IMR-90 (cell line): ENCODE data around the gene SP7. TPM values are rescaled to one million over a fixed set of nuclear protein-coding genes. Genes with fewer than 3 reads are reported as not detected.

Source experiments
- ATAC-seq: fragments of 200-7000 bp; cut with Tn5 transposase; 2 replicates; pipeline ENCODE4 v1.9.1; 2020; ENCODE audit warnings: low read depth, mild to moderate bottlenecking, moderate library complexity
- BruUV-seq: library from RNA; stranded (reverse); fragments of 400-500 nt; replicated peaks from 2 replicates; lab custom pipeline; 2021; lab: Mats Ljungman, UMichigan
- CTCF ChIA-PET: fragments of 300-600 bp; formaldehyde crosslinking; extraction: SDS; loops from one replicate; lab custom pipeline; 2021; ENCODE audit warnings: antibody characterized with exemption; lab: Yijun Ruan, JAX
- POLR2A ChIA-PET: fragments of 300-600 bp; sonication (Branson Sonifier 250); formaldehyde crosslinking; loops from one replicate; lab custom pipeline; 2022; ENCODE audit warnings: antibody characterized with exemption; ENCODE audit not compliant: unreplicated experiment; lab: Charles Lee
- DNase-seq: peaks from one replicate; pipeline ENCODE4 v3.0.0; 2013
- H2AFZ ChIP-seq: replicated peaks from 2 replicates; pipeline ENCODE3; 2013; ENCODE audit warnings: low read length, mild to moderate bottlenecking; ENCODE audit not compliant: poor library complexity
- H2AK5ac ChIP-seq: 2 replicates; pipeline ENCODE4 v1.6.1; 2013; ENCODE audit warnings: low read depth, low read length, inconsistent platforms
- H2AK9ac ChIP-seq: replicated peaks from 2 replicates; pipeline ENCODE3; 2013; ENCODE audit warnings: mild to moderate bottlenecking, low read depth, low read length, moderate library complexity; ENCODE audit not compliant: poor library complexity
- H2BK120ac ChIP-seq: 2 replicates; pipeline ENCODE4 v1.6.1; 2013; ENCODE audit warnings: low read depth, low read length, inconsistent platforms
- H2BK15ac ChIP-seq: 3 replicates; pipeline ENCODE4 v1.6.1; 2013; ENCODE audit warnings: low read depth, low read length, inconsistent platforms
- H2BK20ac ChIP-seq: 2 replicates; pipeline ENCODE4 v1.6.1; 2013; ENCODE audit warnings: low read depth, mild to moderate bottlenecking, inconsistent platforms, low read length, moderate library complexity
- H2BK5ac ChIP-seq: 2 replicates; pipeline ENCODE4 v1.6.1; 2013; ENCODE audit warnings: mild to moderate bottlenecking, low read depth, low read length, inconsistent platforms; ENCODE audit not compliant: poor library complexity, severe bottlenecking
- H3K14ac ChIP-seq: replicated peaks from 2 replicates; pipeline ENCODE4 v1.6.1; 2013; ENCODE audit warnings: low read depth, low read length, inconsistent platforms
- H3K18ac ChIP-seq: 2 replicates; pipeline ENCODE4 v1.6.1; 2013; ENCODE audit warnings: low read depth, low read length, control low read depth
- H3K23ac ChIP-seq: 2 replicates; pipeline ENCODE4 v1.6.1; 2013; ENCODE audit warnings: low read depth, low read length, inconsistent platforms
- H3K27ac ChIP-seq: 2 replicates; pipeline ENCODE4 v1.5.1; 2013; ENCODE audit warnings: mild to moderate bottlenecking, control low read depth, low read length; ENCODE audit not compliant: insufficient read depth
- H3K27me3 ChIP-seq: 2 replicates; pipeline ENCODE4 v1.6.1; 2013; ENCODE audit warnings: low read length; ENCODE audit not compliant: control insufficient read depth, insufficient read depth
- H3K36me3 ChIP-seq: 2 replicates; pipeline ENCODE4 v1.6.1; 2013; ENCODE audit warnings: low read length, mixed read lengths; ENCODE audit not compliant: control insufficient read depth, insufficient read depth
- H3K4ac ChIP-seq: 2 replicates; pipeline ENCODE4 v1.6.1; 2013; ENCODE audit warnings: low read depth, low read length, inconsistent platforms
- H3K4me1 ChIP-seq: 2 replicates; pipeline ENCODE4 v1.6.1; 2013; ENCODE audit warnings: low read length, mixed read lengths; ENCODE audit not compliant: control insufficient read depth, insufficient read depth
- H3K4me2 ChIP-seq: 2 replicates; pipeline ENCODE4 v1.6.1; 2013; ENCODE audit warnings: low read depth, mild to moderate bottlenecking, control low read depth, low read length, moderate library complexity
- H3K4me3 ChIP-seq: 2 replicates; pipeline ENCODE4 v1.5.1; 2013; ENCODE audit warnings: low read depth, mild to moderate bottlenecking, control low read depth, low read length, moderate library complexity; ENCODE audit not compliant: insufficient read depth
- H3K56ac ChIP-seq: 2 replicates; pipeline ENCODE4 v1.6.1; 2013; ENCODE audit warnings: low read length, inconsistent platforms; ENCODE audit not compliant: insufficient read depth; ENCODE audit errors: extremely low read depth
- H3K79me1 ChIP-seq, 2 experiments: 2 replicates each; pipeline ENCODE4 v1.6.1; 2013; ENCODE audit warnings: low read length in 2 of 2, inconsistent platforms in 1 of 2, low read depth in 1 of 2
- H3K9ac ChIP-seq: 2 replicates; pipeline ENCODE4 v1.6.1; 2013; ENCODE audit warnings: low read depth, low read length, control low read depth
- H3K9me1 ChIP-seq: 2 replicates; pipeline ENCODE4 v1.6.1; 2013; ENCODE audit warnings: low read length, inconsistent platforms; ENCODE audit not compliant: insufficient read depth
- H3K9me3 ChIP-seq: 2 replicates; pipeline ENCODE4 v1.6.1; 2013; ENCODE audit warnings: low read length; ENCODE audit not compliant: control insufficient read depth, insufficient read depth
- H4K20me1 ChIP-seq: 2 replicates; pipeline ENCODE4 v1.6.1; 2013; ENCODE audit warnings: low read length, inconsistent platforms; ENCODE audit not compliant: insufficient read depth
- H4K5ac ChIP-seq: 2 replicates; pipeline ENCODE4 v1.6.1; 2013; ENCODE audit warnings: mild to moderate bottlenecking, low read depth, low read length, control low read depth
- H4K8ac ChIP-seq, 2 experiments: 2 replicates each; pipeline ENCODE4 v1.6.1; 2013; ENCODE audit warnings: low read depth in 2 of 2, low read length in 2 of 2, control low read depth in 1 of 2, inconsistent platforms in 1 of 2
- H4K91ac ChIP-seq: 2 replicates; pipeline ENCODE4 v1.6.1; 2013; ENCODE audit warnings: low read depth, low read length, inconsistent platforms; ENCODE audit not compliant: insufficient read depth
- BHLHE40 ChIP-seq: fragments of 150-350 bp; IDR thresholded peaks from 2 replicates; pipeline ENCODE4 v1.6.1; 2016; ENCODE audit warnings: mild to moderate bottlenecking, low read depth, low read length
- CEBPB ChIP-seq: IDR thresholded peaks from 2 replicates; pipeline ENCODE4 v1.6.1; 2012; ENCODE audit warnings: low read depth, low read length, improper control_type of control experiment
- CHD1 ChIP-seq: IDR thresholded peaks from 2 replicates; pipeline ENCODE4 v1.6.1; 2012; ENCODE audit warnings: low read depth, low read length, improper control_type of control experiment
- CTCF ChIP-seq: conservative IDR thresholded peaks from 2 replicates; pipeline ENCODE4 v1.5.1; 2012; ENCODE audit warnings: mild to moderate bottlenecking, low read depth, low read length, improper control_type of control experiment
- ELK1 ChIP-seq: fragments of 150-350 bp; IDR thresholded peaks from 2 replicates; pipeline ENCODE4 v1.6.1; 2016; ENCODE audit warnings: low read depth, mild to moderate bottlenecking, low read length, moderate library complexity, borderline replicate concordance
- FOS ChIP-seq: fragments of 150-350 bp; IDR thresholded peaks from 2 replicates; pipeline ENCODE4 v1.6.1; 2016; ENCODE audit warnings: low read depth, low read length
- MAFK ChIP-seq: IDR thresholded peaks from 2 replicates; pipeline ENCODE4 v1.6.1; 2012; ENCODE audit warnings: low read depth, low read length, improper control_type of control experiment
- MAZ ChIP-seq: IDR thresholded peaks from 2 replicates; pipeline ENCODE4 v1.6.1; 2012; ENCODE audit warnings: low read depth, mild to moderate bottlenecking, low read length, improper control_type of control experiment, moderate library complexity, borderline replicate concordance
- MXI1 ChIP-seq: IDR thresholded peaks from 2 replicates; pipeline ENCODE4 v1.6.1; 2012; ENCODE audit warnings: low read depth, mild to moderate bottlenecking, low read length, moderate library complexity, borderline replicate concordance
- NFE2L2 ChIP-seq: fragments of 150-350 bp; IDR thresholded peaks from 2 replicates; pipeline ENCODE4 v1.6.1; 2016; ENCODE audit warnings: low read depth, mild to moderate bottlenecking, low read length
- POLR2A ChIP-seq: IDR thresholded peaks from 2 replicates; pipeline ENCODE4 v1.6.1; 2012; ENCODE audit warnings: mild to moderate bottlenecking, low read depth, low read length
- RAD21 ChIP-seq: IDR thresholded peaks from 2 replicates; pipeline ENCODE4 v1.6.1; 2012; ENCODE audit warnings: low read length, improper control_type of control experiment
- RCOR1 ChIP-seq: IDR thresholded peaks from 2 replicates; pipeline ENCODE4 v1.6.1; 2012; ENCODE audit warnings: mild to moderate bottlenecking, low read length, improper control_type of control experiment; ENCODE audit not compliant: insufficient replicate concordance
- RFX5 ChIP-seq: IDR thresholded peaks from 2 replicates; pipeline ENCODE4 v1.8.0; 2012; ENCODE audit warnings: low read depth, mild to moderate bottlenecking, low read length, moderate library complexity
- SMC3 ChIP-seq: fragments of 150-350 bp; IDR thresholded peaks from 2 replicates; pipeline ENCODE4 v1.6.1; 2016; ENCODE audit warnings: low read depth, mild to moderate bottlenecking, antibody characterized with exemption, low read length, moderate library complexity
- USF2 ChIP-seq: fragments of 150-350 bp; IDR thresholded peaks from 2 replicates; pipeline ENCODE4 v1.6.1; 2017; ENCODE audit warnings: mild to moderate bottlenecking, antibody characterized with exemption, low read length, low read depth
- WGBS, 2 experiments: methylation state at CpG; one replicate each; pipeline versions ENCODE4 v1.1.5 to v1.1.7; 2013; ENCODE audit warnings: missing lambda C conversion rate in 2 of 2; ENCODE audit not compliant: insufficient read length in 1 of 2; ENCODE audit errors: extremely low coverage in 2 of 2; 5-methylcytosine and 5-hydroxymethylcytosine counted together
- dilution Hi-C: fragments of 300-500 bp; cut with HindIII; formaldehyde crosslinking; loops from one replicate; pipeline ENCODE4 v1.14.3; 2018; ENCODE audit warnings: low sequenced_read_pairs; ENCODE audit not compliant: unreplicated experiment
- in situ Hi-C: fragments of 300-500 bp; cut with MboI; formaldehyde crosslinking; loops from 3 replicates; pipeline ENCODE4 v1.14.3; 2019; ENCODE audit warnings: low sequenced_read_pairs, inconsistent platforms, mixed read lengths
- intact Hi-C: fragments of 100-400 bp; cut with micrococcal nuclease; formaldehyde crosslinking; loops from 2 replicates; pipeline ENCODE4 v1.10.0; 2022
- polyA plus RNA-seq, 3 experiments: library from polyadenylated mRNA; depleted of rRNA; stranded (reverse); fragments of >200 nt; gene quantifications; 2 replicates each; pipeline ENCODE4 v1.2.3, GENCODE V29; 2012; ENCODE audit warnings: low replicate concordance in 1 of 3
- total RNA-seq: library from RNA; depleted of rRNA; stranded (reverse); fragments of >200 nt; gene quantifications from 2 replicates; pipeline ENCODE4 v1.2.3, GENCODE V29; 2012

SP7 gene
- total and polyA plus RNA-seq, 2 of the 4 experiments (the other 2 are of a cell fraction), result not detected

GRCh38 chr12:53333289-53333688 is 2.9 kb downstream of the SP7 start:
- CTCF ChIA-PET, result interaction anchor here (0.5 to 1.5 kb wide), 2 partner anchors 8 to 12 kb away, joined by 3 to 4 read pairs; no protein-coding TSS in a partner anchor
- in situ Hi-C loops, result no loop called here

More at GRCh38 chr12:53333289-53333688, 2.9 kb downstream of the SP7 start:
- Histone ChIP-seq H4K5ac (no peak overlapping the region), H3K4me3 (no peak overlapping the region), H3K79me1 (no peaks in the 10 kb centered on the region), H3K9me1 (peaks cover 6% of the 10 kb centered on the region; the same call in 1 of the 2 replicates), H2BK15ac (no peak overlapping the region), H4K20me1 (no peaks in the 10 kb centered on the region), H2AK9ac (no peak overlapping the region), H2BK20ac (no peak overlapping the region), H4K91ac (no peak overlapping the region), H3K56ac (no peak overlapping the region), H3K4me1 (no peaks in the 10 kb centered on the region), H3K4me2 (no peak overlapping the region), H3K27me3 (peaks cover 77% of the 10 kb centered on the region), H3K23ac (no peak overlapping the region), H4K8ac (no peak overlapping the region), H2BK120ac (no peak overlapping the region), H3K9me3 (no peaks in the 10 kb centered on the region), H3K4ac (no peak overlapping the region), H3K14ac (no peak overlapping the region), H2AFZ (no peak overlapping the region), H3K27ac (no peak overlapping the region), H3K36me3 (no peaks in the 10 kb centered on the region), H3K18ac (no peak overlapping the region), H2AK5ac (no peak overlapping the region), H3K9ac (no peak overlapping the region), H2BK5ac (no peak overlapping the region)
- dilution Hi-C loops, result no loop called here
- WGBS, 2 experiments, result no CpG with 5 or more reads among the region's 4 CpGs
- POLR2A ChIA-PET, result no interaction called here
- no peak for TF ChIP-seq POLR2A
- no peak for TF ChIP-seq ELK1
- no peak for TF ChIP-seq MXI1
- TF ChIP-seq CTCF, result no peak
- no peak for TF ChIP-seq RAD21
- TF ChIP-seq MAFK, result no peak
- TF ChIP-seq RFX5, result no peak
- TF ChIP-seq MAZ, result no peak
- TF ChIP-seq FOS, result no peak
- TF ChIP-seq USF2, result no peak
- TF ChIP-seq CHD1, result no peak
- no peak for TF ChIP-seq NFE2L2
- no peak for TF ChIP-seq SMC3
- no peak for TF ChIP-seq RCOR1
- no peak for TF ChIP-seq BHLHE40
- no peak for TF ChIP-seq CEBPB
- intact Hi-C loops, result no loop called here
- BruUV-seq, result no TSS peak
- ATAC-seq (no peak), DNase-seq (no peak)
